Testis (tissue), 3 donors: Measurements from ENCODE around the gene HMGN4. TPM values are rescaled to one million over a fixed set of nuclear protein-coding genes. Genes with fewer than 3 reads are reported as not detected.

Experiments used
- DNase-seq: peaks from one replicate; pipeline ENCODE4 v3.0.0-alpha.2; 2019
- H3K27ac ChIP-seq, 2 donors: fragments of 200-600 bp; sonication (generic); one replicate each; pipeline ENCODE4 v1.5.1; 2019
- H3K27me3 ChIP-seq: fragments of 200-600 bp; sonication (generic); one replicate; pipeline ENCODE4 v1.5.1; 2019
- H3K36me3 ChIP-seq: fragments of 200-600 bp; sonication (generic); one replicate; pipeline ENCODE4 v1.5.1; 2017; ENCODE audit warnings: low read depth; ENCODE audit errors: missing control alignments
- H3K4me1 ChIP-seq: fragments of 200-600 bp; sonication (generic); one replicate; pipeline ENCODE4 v1.5.1; 2019
- H3K4me3 ChIP-seq, 2 donors: fragments of 200-600 bp; sonication (generic); one replicate each; pipeline ENCODE4 v1.5.1; 2017 to 2019
- H3K9me3 ChIP-seq: fragments of 200-600 bp; sonication (generic); one replicate; pipeline ENCODE4 v1.5.1; 2017
- CTCF ChIP-seq, 3 experiments: fragments of 450-650 bp in 2 of 3; fragments of 200-600 bp in 1 of 3; sonication (generic) in 1 of 3; IDR thresholded peaks; one replicate each; pipeline ENCODE4 v1.5.1; 2016 to 2019; ENCODE audit warnings: antibody characterized with exemption in 3 of 3, mild to moderate bottlenecking in 2 of 3, moderate library complexity in 1 of 3
- POLR2A ChIP-seq: fragments of 450-650 bp; IDR thresholded peaks from one replicate; pipeline ENCODE4 v1.6.1; 2017; ENCODE audit warnings: antibody characterized with exemption, mild to moderate bottlenecking, moderate library complexity
- WGBS, 2 donors: methylation state at CpG; one replicate each; pipeline ENCODE4 v1.1.5; 2018; 5-methylcytosine and 5-hydroxymethylcytosine counted together
- intact Hi-C: fragments of 100-400 bp; cut with DNase I; formaldehyde crosslinking; loops from one replicate; pipeline ENCODE4 v1.15.1; 2023; ENCODE audit warnings: low total_unique reads
- polyA plus RNA-seq: library from polyadenylated mRNA; stranded (reverse); fragments of 350-450 nt; fragmentation: Illumina TruSeq; extraction: RNeasy Lipid Tissue Mini Kit (QIAGEN cat#74804); gene quantifications from one replicate; pipeline ENCODE4 v1.2.3, GENCODE V29; 2014; ENCODE audit warnings: low read depth, low replicate concordance; ENCODE audit not compliant: insufficient read depth
- total RNA-seq, 2 donors: library from RNA; depleted of rRNA; stranded (reverse); fragments of >200 nt; gene quantifications; one replicate each; pipeline ENCODE4 v1.2.3, GENCODE V29; 2016

HMGN4 gene
- total and polyA plus RNA-seq, 3 donors from 2014 or later, result 69.4 to 74.8 (median 72.2) TPM

DNA sequence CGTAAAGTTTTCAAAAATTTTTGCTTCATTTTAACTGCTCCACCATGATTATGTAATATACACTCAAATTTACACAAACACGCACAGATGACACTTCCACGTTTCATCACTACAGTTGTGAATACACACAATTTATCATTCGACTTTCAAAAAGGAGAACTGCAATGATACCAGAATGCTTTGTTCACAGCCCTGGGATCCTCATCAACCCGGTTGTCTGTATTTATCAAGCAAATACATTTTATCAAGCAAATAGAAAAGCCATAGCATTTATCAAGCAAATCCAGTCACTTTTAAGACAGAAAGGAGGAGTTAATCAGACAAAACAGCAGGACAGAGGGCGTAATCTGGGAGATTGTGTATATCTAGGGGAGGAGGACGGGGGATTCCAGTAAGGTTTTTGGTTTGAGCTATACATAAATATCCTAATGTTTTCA is 38.3 kb downstream of the HMGN4 start:
- H3K9me3 ChIP-seq, result no peaks in the 10 kb centered on the region
- intact Hi-C loops, result no loop called here
- no peak overlapping the region for H3K27ac ChIP-seq
- H3K4me1 ChIP-seq, result no peaks in the 10 kb centered on the region
- no peaks in the 10 kb centered on the region for H3K36me3 ChIP-seq
- peak overlapping the region in 1 of 2 donors; percentile 42 for H3K4me3 ChIP-seq
- no peaks in the 10 kb centered on the region for H3K27me3 ChIP-seq
- TF ChIP-seq POLR2A, result no peak
- no peak for TF ChIP-seq CTCF (IDR thresholded peaks at IDR 0.05)
- 40 to 45% methylated on average over 7 of the region's 7 CpGs for WGBS, 2 donors
- DNase-seq, result no peak

- Histone ChIP-seq H3K4me3 (peak overlapping the region; percentile 29 to 42), H3K27ac (no peak overlapping the region), H3K9me3 (no peaks in the 10 kb centered on the region), H3K27me3 (no peaks in the 10 kb centered on the region), H3K36me3 (no peaks in the 10 kb centered on the region), H3K4me1 (no peaks in the 10 kb centered on the region)
- 5 to 6% methylated on average over 31 of the region's 31 CpGs for WGBS, 2 donors
- TF ChIP-seq POLR2A (no peak), CTCF (IDR thresholded peaks at IDR 0.05) (no peak)
- intact Hi-C loops, result no loop called here
- DNase-seq, result peak; percentile 67
Measured at GRCh38 chr6:26576929-26577719, 39.0 kb downstream of the HMGN4 start.

- Histone ChIP-seq H3K27ac (no peak overlapping the region), H3K27me3 (no peaks in the 10 kb centered on the region), H3K9me3 (no peaks in the 10 kb centered on the region), H3K4me1 (no peaks in the 10 kb centered on the region), H3K36me3 (no peaks in the 10 kb centered on the region), H3K4me3 (peak overlapping the region; percentile 29 to 42)
- no peak for TF ChIP-seq POLR2A
- TF ChIP-seq CTCF (IDR thresholded peaks at IDR 0.05), result no peak
- 13 to 14% methylated on average over 17 of the region's 17 CpGs for WGBS, 2 donors
- no peak for DNase-seq
- intact Hi-C loops, result no loop called here
Measured at GRCh38 chr6:26577720-26578072, 39.5 kb downstream of the HMGN4 start.

DNA sequence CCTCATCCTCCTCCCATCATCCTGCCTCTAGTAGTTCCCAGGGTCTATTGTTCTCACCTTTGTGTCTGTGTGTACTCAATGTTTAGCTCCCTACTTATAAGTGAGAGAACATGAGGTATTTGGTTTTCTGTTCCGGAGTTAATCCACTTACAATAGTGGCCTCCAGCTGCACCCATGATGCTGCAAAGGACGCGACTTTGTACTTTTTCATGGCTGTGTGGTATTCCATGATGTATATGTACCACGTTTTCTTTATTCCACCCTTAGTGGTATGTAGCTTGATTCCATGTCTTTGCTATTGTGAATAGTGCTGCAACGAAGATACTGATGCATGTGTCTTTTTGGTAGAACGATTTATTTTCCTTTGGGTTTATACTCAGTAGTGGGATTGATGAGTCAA is 40.1 kb downstream of the HMGN4 start:
- Histone ChIP-seq H3K4me3 (peak overlapping the region in 1 of 2 donors; percentile 42), H3K36me3 (no peaks in the 10 kb centered on the region), H3K9me3 (no peaks in the 10 kb centered on the region), H3K4me1 (no peaks in the 10 kb centered on the region), H3K27ac (no peak overlapping the region), H3K27me3 (no peaks in the 10 kb centered on the region)
- no peak for DNase-seq
- intact Hi-C loops, result no loop called here
- WGBS, 2 donors, result 68 to 72% methylated on average over 6 of the region's 6 CpGs
- TF ChIP-seq POLR2A (no peak), CTCF (IDR thresholded peaks at IDR 0.05) (no peak)

DNA sequence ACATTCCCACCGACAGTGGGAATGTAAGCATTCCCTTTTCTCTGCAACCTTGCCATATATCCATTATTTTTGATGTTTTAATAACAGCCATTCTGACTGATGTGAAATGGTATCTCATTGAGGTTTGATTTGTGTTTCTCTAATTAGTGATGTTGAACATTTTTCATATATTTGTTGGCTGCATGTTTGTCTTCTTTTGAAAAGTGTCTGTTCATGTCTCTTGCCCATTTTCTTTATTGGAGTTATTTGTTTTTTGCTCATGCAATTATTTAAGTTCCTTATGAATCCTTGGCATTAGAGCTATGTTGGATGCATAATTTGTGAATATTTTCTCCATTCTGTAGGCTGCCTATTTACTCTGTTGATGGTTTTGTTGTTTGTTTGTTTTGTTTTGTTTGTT is 40.6 kb downstream of the HMGN4 start:
- intact Hi-C loops, result no loop called here
- WGBS, 2 donors, result 85 to 88% methylated on average over 1 of the region's 1 CpG
- no peak for DNase-seq
- H3K4me3 ChIP-seq, result no peak overlapping the region
- no peaks in the 10 kb centered on the region for H3K4me1 ChIP-seq
- no peaks in the 10 kb centered on the region for H3K9me3 ChIP-seq
- no peaks in the 10 kb centered on the region for H3K27me3 ChIP-seq
- no peaks in the 10 kb centered on the region for H3K36me3 ChIP-seq
- TF ChIP-seq POLR2A (no peak), CTCF (IDR thresholded peaks at IDR 0.05) (no peak)
- no peak overlapping the region for H3K27ac ChIP-seq
